Measurements from ENCODE around the gene NCKAP5. TPM values are rescaled to one million over a fixed set of nuclear protein-coding genes. Genes with fewer than 3 reads are reported as not detected.

The NCKAP5 gene
- total and polyA plus RNA-seq, 2 of the 8 experiments (the other 6 are each of a cell fraction or from before 2014, with no cell fraction given), result 0.27 to 0.86 TPM

GRCh38 chr2:133360190-133360589 is 208.1 kb downstream of the NCKAP5 start:
- H2BK15ac ChIP-seq (ENCODE audit: low read length), result no peak overlapping the region
- no peak overlapping the region for H2AK5ac ChIP-seq (ENCODE audit: low read depth, low read length)
- no peak overlapping the region for H4K8ac ChIP-seq (ENCODE audit: extremely low read depth, insufficient read depth, low read length)
- H3K79me2 ChIP-seq (ENCODE audit: control insufficient read depth in 1 of 2, insufficient read depth in 2 of 2, low read length in 2 of 2), result no peaks in the 10 kb centered on the region
- FAIRE-seq (no peak), DNase-seq (ENCODE audit: low read depth in 1 of 2, low spot score in 2 of 2) (no peak)
- H3K56ac ChIP-seq (replicated peaks; ENCODE audit: insufficient read length, low read depth, low read length), result no peak overlapping the region
- H4K5ac ChIP-seq (ENCODE audit: insufficient read length, low read depth, low read length), result no peak overlapping the region
- no peaks in the 10 kb centered on the region for H3K9me3 ChIP-seq (ENCODE audit: insufficient read depth in 2 of 2, low read depth in 1 of 2, low read length in 1 of 2)
- no peaks in the 10 kb centered on the region for H3K27me3 ChIP-seq (replicated peaks in 1 of 4; ENCODE audit: control insufficient read depth in 3 of 4, extremely low read depth in 1 of 4, insufficient read depth in 3 of 4, low read length in 3 of 4)
- no peak overlapping the region for H3K4ac ChIP-seq (replicated peaks; ENCODE audit: insufficient read length, low read depth, low read length)
- H3K4me2 ChIP-seq (ENCODE audit: insufficient read depth in 1 of 2, low read depth in 2 of 2, low read length in 2 of 2), result no peak overlapping the region
- H3K79me1 ChIP-seq (ENCODE audit: low read depth, low read length), result no peaks in the 10 kb centered on the region
- CTCF ChIA-PET (ENCODE audit: partially characterized antibody), result no interaction called here
- no peak overlapping the region for H3K9ac ChIP-seq (replicated peaks in 1 of 4; ENCODE audit: extremely low read depth in 1 of 4, low read depth in 3 of 4, low read length in 3 of 4)
- H3K4me1 ChIP-seq (replicated peaks in 1 of 4; ENCODE audit: control insufficient read depth in 3 of 4, insufficient read depth in 4 of 4, low read length in 3 of 4), result 0 out of 7 replicates have a peak, but pooled peaks cover 0 to 2% (median 0%) of the 10 kb centered on the region in 4 experiments
- 94% methylated on average over 3 of the region's 3 CpGs; no CpG with 5 or more reads in 1 of the 2 experiments for WGBS, 2 experiments (ENCODE audit: extremely low coverage in 1 of 2, insufficient coverage in 1 of 2, insufficient read length in 1 of 2, insufficient replicate concordance in 2 of 2, low coverage in 1 of 2, low lambda C conversion rate in 2 of 2, missing lambda C conversion rate in 1 of 2)
- H2BK5ac ChIP-seq (ENCODE audit: low read depth, low read length), result no peak overlapping the region
- H2AFZ ChIP-seq (ENCODE audit: low read length), result no peak overlapping the region
- no peak overlapping the region for H3K23ac ChIP-seq (ENCODE audit: insufficient read length)
- no peak overlapping the region for H2BK20ac ChIP-seq (ENCODE audit: low read length)
- H3K18ac ChIP-seq (ENCODE audit: extremely low read depth, low read length), result no peak overlapping the region
- H3K14ac ChIP-seq (ENCODE audit: insufficient read length), result no peak overlapping the region
- H2BK120ac ChIP-seq (replicated peaks; ENCODE audit: low read depth, low read length), result no peak overlapping the region
- H4K91ac ChIP-seq (replicated peaks; ENCODE audit: insufficient read length, low read length), result no peak overlapping the region
- H3K36me3 ChIP-seq (ENCODE audit: control insufficient read depth in 2 of 4, insufficient read depth in 4 of 4, low read length in 3 of 4), result no peaks in the 10 kb centered on the region
- no peak overlapping the region for H2BK12ac ChIP-seq (ENCODE audit: low read depth, low read length)
- POLR2A ChIA-PET (ENCODE audit: partially characterized antibody), result no interaction called here
- H4K20me1 ChIP-seq (replicated peaks in 1 of 2; ENCODE audit: control insufficient read depth in 1 of 2, insufficient read depth in 2 of 2, low read length in 2 of 2), result no peaks in the 10 kb centered on the region
- no peak overlapping the region for H3K4me3 ChIP-seq (ENCODE audit: extremely low read depth in 1 of 4, insufficient read depth in 2 of 4, low read depth in 3 of 4, low read length in 4 of 4)
- no peak overlapping the region for H3K27ac ChIP-seq (ENCODE audit: low read depth, low read length)
- H3K23me2 ChIP-seq (ENCODE audit: low read depth, low read length), result no peaks in the 10 kb centered on the region; the same call in 1 of the 2 replicates
- TF ChIP-seq E2F6 (IDR thresholded peaks at IDR 0.05) (no peak), ASH2L (IDR thresholded peaks at IDR 0.05; ENCODE audit: low read length) (no peak)
